ENCODE results near the gene UBR4.

The UBR4 gene

DNA sequence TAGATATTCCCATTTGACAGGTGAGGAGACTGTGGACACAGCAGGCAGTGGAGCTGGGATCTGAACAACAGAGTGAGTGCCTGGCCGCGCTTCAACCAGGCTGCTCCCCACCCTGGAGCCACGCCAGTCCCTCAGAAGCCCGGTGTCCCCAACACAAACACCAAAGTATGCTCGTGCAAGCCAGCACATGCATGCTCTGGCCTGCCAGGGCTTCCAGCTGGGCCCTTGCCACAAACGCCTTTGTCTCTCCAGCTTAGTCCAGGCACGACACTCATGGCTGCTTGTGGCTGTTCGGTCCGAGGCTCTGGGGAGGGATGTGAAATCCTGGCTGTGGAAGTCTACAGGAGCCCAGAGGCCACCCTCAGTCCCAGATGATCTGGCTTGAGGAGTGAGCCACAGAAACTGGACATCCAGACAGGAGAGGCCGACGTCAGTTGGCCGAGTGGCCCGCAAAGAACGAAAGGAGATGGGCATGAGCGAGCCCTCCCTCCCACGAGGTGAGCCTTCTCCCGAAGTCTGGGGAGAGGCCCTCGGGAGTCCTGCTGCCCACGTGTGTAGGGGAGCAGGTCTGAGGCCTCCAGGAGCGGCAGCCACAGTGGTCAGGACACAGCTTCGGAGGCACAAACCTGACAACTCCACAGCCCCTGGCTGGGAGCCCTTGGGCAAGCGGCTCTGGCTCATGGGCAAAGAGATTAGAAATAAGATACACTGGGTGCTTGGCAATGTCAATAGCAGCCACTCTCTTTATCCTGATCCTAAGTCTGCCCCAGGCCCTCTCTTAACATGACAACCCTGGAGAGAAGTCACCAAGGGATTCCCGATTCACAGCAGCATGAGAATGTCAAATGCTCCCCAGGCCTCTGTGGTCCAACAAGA is 136.5 kb downstream of the UBR4 start:
- no peak for DNase-seq (ENCODE audit: low spot score)

DNA sequence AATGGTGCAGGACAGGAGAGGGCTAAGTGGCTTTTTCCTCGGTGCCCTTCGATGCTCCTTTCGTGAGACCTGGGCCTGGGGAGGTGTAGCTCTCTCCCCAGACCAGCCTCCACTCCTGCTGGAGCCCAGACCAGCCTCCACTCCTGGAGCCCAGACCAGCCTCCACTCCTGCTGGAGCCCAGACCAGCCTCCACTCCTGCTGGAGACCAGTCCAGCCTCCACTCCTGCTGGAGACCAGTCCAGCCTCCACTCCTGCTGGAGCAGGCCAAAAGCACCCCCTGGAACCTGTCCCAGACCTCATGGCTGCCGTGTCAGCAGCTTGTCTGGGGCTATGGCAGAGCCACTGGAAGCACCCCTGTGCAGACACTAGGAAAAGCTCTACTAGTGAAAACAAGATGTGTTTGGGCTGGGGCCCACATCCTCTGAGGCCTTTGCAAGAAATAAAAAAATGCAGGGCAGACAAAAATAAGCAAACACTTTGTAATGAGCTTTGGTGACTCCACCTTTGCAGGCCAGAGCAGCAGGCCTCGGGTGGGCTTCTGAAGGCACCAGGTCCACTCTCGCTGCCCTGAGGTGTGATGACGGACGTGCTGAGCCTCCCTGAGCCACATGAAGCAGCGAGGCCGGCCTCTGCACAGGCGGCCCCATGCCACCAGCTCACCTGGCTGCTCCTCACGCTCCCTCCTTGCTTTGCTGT is 137.6 kb downstream of the UBR4 start:
- DNase-seq (ENCODE audit: low spot score) = no peak

DNA sequence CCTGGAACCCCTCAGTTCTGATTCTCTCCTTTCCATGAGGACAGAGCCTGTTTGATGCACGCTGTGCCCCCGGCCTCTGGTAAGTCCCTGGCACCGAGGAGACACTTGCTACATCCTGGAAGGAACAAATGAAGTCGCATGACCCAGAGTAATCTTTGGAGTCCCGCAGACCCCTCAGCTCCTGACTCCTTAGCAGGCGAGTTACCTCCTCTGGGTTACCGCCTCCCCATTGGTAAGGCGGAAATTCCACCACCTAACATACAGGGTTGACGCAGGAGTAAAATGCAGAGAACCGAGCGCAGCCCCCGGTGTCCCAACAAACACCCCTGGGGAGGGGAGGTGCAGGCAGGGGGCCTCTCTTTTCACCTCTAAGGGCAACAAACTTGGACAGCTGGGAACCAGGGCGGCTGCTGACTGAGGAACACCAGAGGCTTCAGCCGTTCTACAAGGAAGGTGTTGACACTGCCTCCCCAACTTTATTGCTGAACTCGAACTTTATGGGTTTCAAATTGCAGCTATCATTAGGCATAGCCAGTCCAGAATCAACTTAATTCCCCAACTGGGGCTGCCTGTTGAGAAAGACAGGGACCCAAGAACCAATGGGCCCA is 138.3 kb downstream of the UBR4 start:
- DNase-seq (ENCODE audit: low spot score) = no peak

DNA sequence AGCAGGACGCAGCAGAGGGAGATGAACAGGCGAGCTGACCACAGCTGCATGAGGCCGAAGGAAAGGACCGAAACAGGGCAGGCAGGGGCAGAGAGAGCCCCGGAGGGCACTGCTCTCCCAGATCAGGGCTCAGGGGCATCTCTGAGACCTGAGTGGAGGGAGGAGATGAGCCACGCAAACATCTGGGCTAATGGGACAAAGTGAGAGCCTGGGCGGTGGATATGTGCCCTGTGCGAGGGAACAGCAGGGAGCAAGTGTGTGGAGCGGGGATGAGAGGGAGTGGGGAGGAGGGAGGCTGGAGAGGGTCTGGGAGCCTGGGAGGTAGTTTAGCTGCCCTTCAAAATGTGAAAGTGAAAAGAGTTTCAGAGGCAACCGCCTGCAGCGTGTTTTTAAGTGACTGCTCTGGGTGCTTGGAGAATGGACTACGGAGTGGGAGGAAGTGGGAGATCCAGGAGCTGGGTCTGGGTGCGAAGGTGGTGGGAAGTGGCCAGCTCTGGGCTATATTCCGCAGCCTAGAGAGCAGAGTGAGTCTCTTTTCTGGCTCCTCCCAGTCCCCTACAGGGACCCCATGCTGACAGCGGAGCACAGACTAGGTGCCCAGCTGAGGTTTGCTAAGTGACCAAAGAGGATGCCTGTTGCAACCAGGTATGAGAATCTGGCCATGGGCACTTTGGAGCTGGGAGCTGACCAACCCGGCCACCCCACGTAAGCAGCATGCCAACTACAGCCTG is 139.0 kb downstream of the UBR4 start:
- no peak for DNase-seq (ENCODE audit: low spot score)

DNA sequence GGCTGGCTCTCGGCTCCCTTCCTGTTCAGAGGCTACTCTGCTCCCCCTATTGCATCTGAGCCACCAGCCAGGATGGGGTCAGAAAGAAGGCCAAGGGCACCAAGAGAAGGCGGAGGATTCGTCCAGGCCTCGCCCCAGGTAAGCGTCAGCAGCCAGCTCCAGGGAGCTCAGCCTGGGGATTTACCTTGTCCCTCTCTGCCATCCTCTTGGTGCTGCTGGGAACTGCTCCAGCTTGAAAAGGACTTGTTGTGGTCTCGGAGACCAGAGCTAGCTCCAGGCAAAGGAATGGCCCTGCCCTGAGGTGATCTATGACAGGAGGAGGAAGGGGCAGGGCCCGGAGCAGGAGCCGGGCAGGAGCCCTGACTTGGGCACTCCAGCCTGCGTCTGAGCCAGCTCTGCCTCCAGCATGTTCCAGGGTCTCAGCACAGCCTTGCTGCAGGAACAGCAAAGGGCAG is 139.8 kb downstream of the UBR4 start:
- no peak for DNase-seq (ENCODE audit: low spot score)

DNA sequence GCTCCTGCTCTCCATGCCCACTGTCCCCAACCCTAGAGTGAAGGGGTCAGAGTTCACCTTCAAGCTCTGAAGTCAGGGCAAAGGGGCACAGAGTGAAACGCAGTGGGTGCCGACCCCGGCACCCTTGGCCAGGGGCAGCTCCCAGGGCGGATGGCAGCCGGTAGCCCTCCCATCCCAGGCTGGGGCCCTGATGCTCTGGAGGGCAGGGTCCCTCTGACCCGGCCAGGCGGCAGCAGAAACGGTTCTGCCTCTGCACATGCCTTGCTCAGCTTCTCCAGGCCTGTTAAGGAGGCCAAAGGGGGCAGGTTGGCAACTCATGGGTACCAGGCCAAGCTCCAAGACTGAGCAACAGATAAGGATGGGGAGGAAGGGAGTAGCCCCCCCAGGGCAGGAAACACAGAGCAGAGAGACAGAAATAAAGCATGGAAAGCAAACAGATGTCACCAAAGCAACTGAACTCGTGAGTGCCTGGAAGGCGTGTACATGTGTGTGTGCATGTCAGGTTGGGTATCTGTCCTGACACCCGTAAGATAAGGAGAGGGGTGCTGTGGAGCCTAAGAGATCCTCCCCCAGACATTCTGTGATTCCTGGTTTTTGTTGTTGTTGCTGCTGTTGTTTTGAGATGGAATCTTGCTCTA is 141.3 kb downstream of the UBR4 start:
- no peak for DNase-seq (ENCODE audit: low spot score)

DNA sequence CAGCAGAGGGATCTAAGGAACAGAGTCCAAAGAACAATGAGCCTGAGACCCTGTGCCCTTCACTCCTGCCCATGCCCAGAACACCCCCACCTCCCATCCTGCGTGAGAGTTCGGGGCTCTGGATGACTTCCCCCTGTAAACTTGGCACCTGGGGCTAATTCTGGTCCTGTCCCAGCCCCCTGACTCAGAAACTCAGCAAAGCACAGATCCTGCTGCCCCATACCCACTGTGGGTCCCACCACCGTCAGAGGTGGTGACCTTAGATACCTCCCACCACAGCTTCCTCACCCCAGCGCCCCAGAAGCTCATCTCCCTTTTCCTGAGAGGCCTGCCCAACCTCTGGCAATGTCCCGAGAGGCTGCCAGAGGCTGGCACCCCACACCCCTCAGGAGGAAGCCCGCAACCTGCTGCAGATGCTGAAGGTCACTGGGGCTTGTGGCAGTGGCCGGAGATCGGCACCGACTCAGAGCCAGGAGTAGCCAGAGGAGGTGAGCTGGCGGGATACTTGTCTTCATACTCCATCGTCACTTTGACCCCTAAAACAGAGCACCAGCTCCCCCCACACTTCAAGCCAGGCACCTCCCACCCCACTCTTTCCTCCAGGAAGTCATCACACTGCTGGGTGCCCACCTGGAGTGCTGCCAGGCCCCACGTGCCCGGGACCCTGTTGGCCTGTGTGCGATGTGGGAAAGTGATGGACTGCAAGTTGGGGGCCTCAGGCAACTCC is 142.0 kb downstream of the UBR4 start:
- DNase-seq (ENCODE audit: low spot score) = no peak

DNA sequence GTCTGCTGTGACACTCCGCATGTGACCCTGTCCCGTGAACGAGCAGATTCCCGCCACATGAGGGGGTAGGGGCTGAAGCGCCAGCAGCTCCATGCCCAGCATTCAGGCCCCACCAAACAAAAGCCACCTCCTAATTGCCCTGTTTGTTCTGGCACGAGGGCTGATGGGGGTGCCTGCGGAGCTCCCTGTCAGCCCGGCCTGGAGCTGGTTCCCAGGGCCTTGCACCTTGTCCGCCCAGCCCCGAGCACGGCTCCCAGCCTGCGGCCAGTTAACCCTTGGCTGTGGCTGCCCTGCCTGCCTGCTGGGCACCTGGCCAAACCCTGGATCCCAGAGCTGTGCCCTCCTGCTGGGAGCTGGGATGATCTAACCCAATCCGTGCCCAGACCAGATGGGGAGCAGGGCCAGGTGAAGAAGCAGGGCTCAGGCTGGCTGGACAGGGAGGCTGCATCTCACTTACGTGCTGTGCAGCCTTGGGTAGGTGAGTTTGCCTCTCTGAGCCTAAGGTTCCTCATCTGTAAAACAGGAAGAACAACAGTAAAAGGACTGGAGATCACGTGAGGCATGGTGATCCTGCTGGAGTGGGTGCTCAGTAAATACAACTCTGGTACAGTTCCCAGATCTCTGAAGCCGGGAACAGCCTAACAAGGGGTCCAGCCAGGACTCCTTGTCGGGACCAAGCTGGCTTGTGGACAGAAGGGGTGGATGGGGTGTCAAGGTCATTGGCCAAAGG is 142.7 kb downstream of the UBR4 start:
- no peak for DNase-seq (ENCODE audit: low spot score)

DNA sequence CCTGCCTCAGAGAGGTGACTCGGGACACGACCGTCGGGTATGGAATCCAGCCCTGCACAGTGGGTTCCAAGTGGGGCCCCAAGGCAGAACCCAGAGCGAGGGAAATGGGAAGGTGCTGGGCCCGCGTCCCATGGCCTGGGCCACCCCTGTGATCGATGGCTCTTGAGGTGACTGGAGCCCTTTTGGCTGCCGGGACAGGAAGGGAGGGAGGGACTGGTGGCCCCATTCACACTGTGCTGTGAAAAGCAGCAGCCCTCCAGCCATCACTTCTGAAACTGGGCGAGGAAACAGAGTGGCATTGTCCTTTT is 143.2 kb downstream of the UBR4 start:
- no peak for DNase-seq (ENCODE audit: low spot score)

DNA sequence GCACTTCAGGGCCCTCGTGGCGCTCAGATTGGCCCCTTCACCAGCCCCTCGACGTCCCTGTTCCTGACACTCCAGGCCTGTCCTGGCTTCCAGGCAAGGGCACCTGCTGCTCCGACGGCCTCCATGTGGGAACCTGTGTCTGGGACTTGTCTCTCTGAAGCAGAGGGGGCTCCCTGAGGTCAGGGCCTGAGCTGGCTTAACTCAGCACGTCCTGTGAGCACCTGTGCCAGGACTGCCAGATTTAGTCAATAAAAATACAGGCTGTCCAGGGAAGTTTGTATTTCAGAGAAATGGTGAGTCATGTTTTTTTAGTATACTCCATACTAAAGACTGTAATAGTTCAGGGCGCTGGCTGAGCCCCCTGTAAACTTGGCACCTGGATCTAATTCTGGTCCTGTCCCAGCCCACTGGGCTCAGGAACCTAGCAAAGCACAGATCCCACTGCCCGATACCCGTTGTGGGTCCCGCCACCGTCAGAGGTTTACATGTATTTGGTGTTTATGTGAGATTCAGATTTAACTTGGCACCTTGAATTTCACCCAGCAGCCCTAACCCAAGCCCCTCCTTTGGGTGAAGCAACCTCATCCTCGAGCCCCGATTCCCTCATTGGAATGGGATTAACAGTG is 143.7 kb downstream of the UBR4 start:
- DNase-seq (ENCODE audit: low spot score) = no peak

DNA sequence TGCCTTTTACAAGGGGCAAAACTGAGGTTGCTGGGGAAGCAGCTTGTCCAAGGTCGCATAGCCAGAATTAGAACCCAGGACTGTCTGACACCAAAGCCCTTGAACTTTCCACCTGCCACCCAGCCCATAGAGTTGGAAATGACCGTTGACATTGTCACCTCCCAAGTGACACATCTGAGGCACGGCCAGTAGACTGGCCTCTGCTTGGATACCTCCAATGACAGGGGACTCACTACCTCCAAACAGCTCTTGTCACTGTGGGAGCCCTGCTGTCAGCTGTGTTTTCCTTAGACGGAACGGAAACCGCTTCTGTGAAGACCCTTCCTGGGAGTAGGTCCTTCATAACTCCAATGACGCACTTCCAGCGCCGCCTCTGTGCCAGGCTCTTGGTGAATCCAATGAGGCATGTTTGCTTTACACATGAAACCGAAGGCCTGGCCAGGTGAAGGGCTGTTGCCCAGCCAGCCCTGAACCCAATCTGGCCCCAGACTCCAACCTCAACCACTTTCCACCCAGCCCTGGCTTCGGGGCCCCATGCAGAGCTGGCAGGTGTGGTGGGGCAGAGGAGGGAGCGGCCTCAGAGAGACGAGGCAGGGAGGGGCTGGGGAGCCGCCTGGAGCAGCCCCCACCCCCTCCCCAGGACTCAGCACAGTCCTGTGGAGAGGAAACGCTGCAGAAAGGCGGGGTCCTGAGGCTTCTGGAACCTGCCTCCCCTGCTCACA is 144.4 kb downstream of the UBR4 start:
- no peak for DNase-seq (ENCODE audit: low spot score)

DNA sequence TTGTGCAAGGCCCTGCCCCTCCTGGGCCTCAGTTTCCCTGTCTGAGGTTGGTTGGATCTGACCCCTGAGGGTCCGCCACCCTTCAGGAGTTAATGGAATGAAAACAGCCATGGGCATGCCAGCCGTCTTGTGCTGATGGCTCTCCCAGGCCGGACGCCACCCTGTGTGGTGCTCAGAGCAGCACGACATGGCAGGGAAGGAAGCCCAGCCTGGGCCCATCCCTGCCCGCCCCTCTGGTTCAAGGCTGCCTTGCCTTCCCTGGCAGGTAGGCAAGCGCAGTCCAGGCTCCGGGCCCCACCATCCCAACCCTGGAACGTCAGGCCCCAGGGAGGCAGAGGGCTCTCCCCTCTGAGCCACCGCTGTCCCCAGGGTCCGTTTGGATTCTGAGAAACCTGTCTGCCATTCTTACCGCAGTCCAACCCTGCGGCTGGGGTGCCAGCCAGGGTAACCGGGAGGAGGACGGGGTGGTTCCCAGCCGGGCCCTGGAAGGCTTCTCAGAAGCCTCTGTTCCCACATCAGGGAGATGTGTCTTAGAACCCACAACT is 145.1 kb downstream of the UBR4 start:
- DNase-seq (ENCODE audit: low spot score) = no peak

DNA sequence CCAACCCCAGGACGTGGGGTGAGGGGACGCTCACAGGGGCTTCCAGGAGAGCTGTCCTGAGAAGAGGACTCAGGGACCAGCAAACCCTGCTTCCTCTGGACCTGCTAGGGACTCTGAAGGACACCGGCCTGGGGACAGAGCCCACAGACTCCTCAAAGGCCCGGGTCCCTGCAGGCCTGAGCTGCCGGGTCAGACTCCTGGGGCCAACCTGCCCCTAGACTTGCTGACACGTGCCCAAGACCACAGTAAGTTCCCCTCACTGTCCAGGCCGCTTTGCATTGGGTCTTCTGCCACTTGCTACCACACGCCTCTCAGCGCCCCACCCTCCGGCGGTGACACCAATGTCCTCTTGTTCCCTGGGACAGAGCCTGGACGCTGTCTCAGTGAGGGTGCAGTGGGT is 146.9 kb downstream of the UBR4 start:
- DNase-seq (ENCODE audit: low spot score) = no peak

DNA sequence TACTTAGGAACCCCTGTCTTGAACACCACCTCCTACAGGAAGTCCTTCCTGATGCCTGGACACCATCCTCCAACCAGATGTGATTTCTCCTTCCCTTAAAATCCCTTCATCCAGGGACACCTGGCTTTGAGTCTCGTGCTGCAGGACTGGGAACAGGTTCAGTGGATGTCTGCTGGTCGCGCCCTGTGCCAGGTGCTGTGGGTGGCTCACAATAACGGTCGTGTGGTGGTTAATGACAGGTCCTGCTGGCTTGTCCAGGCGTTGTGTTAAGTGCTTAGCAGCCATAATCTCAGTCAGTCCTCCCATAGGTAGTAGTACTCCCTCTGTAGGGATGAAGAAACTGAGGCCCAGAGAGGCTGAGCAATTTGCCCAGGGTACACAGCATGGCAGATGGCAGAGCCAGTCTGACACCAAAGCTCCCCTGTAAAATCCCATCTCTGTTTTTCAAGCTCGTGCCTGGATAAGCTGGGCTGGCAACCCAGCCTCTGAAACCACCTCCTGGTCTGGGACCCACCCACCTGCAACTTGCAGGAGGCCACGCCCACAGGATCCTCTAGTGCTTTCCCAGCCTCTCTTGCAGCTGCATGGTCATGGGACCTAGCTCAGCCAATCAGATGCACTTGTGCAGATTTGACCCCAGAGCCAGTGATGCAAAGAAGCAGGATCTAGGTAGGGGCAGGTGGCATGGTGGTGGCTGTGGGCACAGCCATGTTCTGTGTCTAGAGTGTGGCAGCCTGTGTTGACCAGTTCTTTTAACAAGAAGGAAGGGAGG is 147.6 kb downstream of the UBR4 start:
- no peak for DNase-seq (ENCODE audit: low spot score)

DNA sequence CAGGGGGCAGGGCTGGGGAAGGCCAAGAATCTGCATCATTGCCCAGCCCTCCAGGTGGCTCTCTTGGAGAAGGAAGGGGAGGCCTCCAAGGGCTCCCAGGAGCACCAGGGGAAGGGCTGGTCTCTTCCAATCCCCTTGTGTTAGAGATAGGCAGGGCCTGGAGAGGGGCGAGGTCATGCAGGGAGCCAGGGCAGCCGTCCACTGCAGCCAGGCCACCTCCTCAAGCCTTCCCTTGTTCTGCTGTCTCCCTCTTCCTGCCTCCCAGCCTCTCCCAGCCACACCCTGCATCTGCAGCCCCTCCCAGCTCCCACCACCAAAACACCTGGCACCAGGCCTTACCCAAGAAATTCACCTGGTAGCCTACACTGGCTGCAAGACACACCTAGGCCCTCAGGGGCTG is 148.3 kb downstream of the UBR4 start:
- no peak for DNase-seq (ENCODE audit: low spot score)

DNA sequence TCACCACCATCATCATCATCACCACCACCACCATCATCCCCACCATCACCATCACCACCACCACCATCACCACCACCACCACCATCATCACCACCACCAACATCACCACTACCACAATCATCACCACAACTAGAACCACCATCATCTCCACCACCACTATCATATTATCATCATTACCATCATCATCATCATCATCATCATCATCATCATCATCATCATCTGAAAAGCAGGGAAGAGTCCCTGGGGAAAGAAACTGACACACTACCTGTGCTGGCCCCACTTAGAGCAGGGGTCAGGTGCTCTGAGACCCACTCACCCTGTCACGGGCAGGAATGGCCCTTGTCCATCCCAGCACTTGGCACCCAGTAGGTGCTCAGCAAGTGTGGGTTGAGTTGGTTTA is 148.7 kb downstream of the UBR4 start:
- DNase-seq (ENCODE audit: low spot score) = no peak

DNA sequence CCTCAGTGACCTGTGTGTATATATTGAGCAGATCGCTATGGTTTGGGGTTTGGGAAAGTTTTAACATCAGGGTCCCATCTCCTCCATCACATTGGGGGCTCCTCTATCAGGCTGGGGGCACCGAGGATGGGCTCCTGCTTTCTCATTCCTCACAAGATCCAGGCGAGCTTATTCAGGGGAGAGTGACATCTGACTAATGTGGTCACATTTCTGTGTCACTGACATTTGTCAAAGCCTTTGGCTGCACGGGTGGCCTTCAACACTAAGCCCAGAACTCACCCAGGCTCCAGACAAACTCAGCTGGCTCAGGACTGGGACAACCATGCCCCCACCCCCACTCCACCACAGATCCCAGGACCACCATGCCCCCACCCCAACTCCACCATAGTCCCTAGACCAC is 150.3 kb downstream of the UBR4 start:
- no peak for DNase-seq (ENCODE audit: low spot score)

DNA sequence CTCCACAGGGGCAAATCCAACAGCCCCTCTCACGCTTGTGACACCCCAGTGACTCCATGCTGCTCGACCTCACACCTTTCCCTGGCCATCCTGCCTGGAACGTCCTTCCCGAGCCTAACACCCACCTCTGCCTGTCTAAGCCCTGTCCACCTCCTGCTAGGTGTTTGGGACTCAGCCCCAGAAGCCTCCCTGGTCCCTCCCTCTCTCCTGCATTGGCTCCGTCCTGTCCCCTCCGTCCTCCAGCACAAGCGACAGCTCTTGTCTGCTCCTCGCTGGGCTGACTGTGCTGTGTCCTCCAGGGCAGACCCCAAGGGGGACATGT is 151.6 kb downstream of the UBR4 start:
- no peak for DNase-seq (ENCODE audit: low spot score)
